Activated naive CD4-positive, alpha-beta T cell treated with anti-CD3 and anti-CD28 coated beads, Interleukin-2, amount 50 U/mL, for 72 hours (primary cell): Measurements from ENCODE around the gene NR1H3. TPM values are rescaled to one million over a fixed set of nuclear protein-coding genes. Genes with fewer than 3 reads are reported as not detected.
"Not testable (repeated sequence)": the region's sequence is repeated elsewhere in the genome, so short reads cannot be mapped to it uniquely, and the experiment has no call there.

Source experiments
- ATAC-seq, 2 donors: fragments of 150-1000 bp; cut with Tn5 transposase; 2 replicates each; pipeline ENCODE4 v1.10.0; 2021; ENCODE audit warnings: mild to moderate bottlenecking in 2 of 2, moderate library complexity in 2 of 2
- DNase-seq, 2 donors: peaks; one replicate each; pipeline ENCODE4 v3.0.0; 2021 to 2022; ENCODE audit warnings: low spot score in 2 of 2
- H3K27ac Mint-ChIP-seq, 2 donors: one replicate each; pipeline ENCODE4 v1.8.0; 2022; ENCODE audit warnings: mild to moderate bottlenecking in 2 of 2, mixed read lengths in 2 of 2
- H3K36me3 Mint-ChIP-seq, 2 donors: one replicate each; pipeline ENCODE4 v1.8.0; 2022; ENCODE audit warnings: mixed read lengths in 2 of 2
- H3K9me3 Mint-ChIP-seq, 2 donors: one replicate each; pipeline ENCODE4 v1.8.0; 2022; ENCODE audit warnings: mixed read lengths in 2 of 2
- total RNA-seq, 2 donors: library from RNA; stranded (reverse); gene quantifications; one replicate each; pipeline ENCODE4 v1.2.3, GENCODE V29; 2022

NR1H3 gene
- total RNA-seq, 2 donors from 2014 or later = 6.9 to 11.1 TPM

DNA sequence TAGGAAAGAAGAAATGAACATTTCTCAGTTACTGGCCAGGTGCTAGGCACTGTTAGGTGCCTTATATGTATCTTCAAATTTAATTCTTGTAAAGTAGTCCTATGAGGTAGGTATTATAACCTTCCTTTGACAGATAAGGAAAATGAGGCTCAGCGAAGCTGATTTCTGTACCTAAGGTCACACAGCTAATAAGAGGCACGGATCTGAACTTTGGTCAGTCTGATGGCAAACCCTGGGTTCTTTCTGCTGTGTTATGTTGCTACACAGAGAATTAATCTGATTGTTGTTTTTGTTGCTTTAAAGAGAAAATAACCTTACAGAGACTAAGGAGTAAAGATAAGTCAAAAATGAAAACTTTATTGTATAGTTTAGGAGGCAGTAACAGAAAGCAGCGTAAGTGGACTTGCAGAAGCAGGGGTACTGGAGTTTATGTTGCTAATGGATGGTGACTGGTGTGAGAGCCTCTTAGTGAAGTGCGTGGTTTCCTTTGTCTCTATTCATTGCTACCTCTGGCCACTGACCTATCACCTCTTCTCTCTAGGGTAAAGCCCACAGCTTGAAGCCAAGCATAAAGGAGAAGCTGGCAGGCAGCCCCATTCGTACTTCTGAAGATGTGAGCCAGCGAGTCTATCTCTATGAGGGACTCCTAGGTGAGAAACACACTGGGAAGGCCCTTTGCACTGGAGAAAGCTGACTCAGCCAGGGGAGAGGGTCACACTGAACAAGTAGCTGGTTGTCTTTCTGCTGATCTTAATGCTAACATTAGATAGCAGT lies 50.4 kb downstream of the NR1H3 start:
- peak overlapping the region in 1 of 2 donors; percentile 62 for H3K27ac Mint-ChIP-seq
- H3K9me3 Mint-ChIP-seq = no peaks in the 10 kb centered on the region
- DNase-seq (no peak), ATAC-seq (no peak)
- H3K36me3 Mint-ChIP-seq = peaks cover 15 to 17% of the 10 kb centered on the region in 2 donors

DNA sequence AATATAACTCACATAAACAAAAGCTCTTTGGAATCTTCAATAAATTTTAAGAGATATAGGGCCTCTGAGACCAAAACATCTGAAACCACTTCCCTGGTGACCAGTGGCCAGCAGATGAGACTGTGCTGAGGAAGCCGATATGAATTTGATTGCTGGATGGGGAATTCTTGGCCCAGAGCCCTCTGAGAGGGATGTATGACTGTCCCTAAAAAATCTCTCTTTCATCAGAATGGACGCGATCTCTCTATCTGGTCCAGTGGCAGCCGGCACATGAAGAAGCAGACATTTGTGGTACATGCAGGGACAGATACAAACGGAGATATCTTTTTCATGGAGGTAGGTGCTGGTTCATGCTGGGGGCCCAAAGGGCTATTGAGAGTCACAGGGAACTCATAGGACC lies 57.2 kb downstream of the NR1H3 start:
- H3K9me3 Mint-ChIP-seq = no peaks in the 10 kb centered on the region
- DNase-seq (no peak), ATAC-seq (no peak)
- peaks cover 0 to 11% of the 10 kb centered on the region in 2 donors for H3K36me3 Mint-ChIP-seq
- H3K27ac Mint-ChIP-seq = no peak overlapping the region

DNA sequence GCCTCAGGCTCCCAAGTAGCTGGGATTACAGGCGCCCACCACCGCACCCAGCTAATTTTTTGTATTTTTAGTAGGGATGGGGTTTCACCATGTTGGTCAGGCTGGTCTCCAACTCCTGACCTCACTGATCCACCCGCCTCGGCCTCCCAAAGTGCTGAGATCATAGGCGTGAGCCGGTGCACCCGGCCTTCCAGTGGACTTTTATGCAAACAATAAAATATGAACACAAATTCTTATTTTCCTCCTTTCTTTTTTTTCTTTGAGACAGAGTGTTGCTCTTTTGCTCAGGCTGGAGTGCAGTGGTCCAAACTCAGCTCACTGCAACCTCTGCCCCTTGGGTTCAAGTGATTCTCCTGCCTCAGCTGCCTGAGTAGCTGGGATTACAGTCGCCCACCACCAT lies 58.7 kb downstream of the NR1H3 start:
- peak overlapping the region in 1 of 2 donors; percentile 79 for H3K27ac Mint-ChIP-seq
- not testable (repeated sequence) for H3K9me3 Mint-ChIP-seq, ATAC-seq, DNase-seq
- H3K36me3 Mint-ChIP-seq = peaks cover 0 to 11% of the 10 kb centered on the region in 2 donors

DNA sequence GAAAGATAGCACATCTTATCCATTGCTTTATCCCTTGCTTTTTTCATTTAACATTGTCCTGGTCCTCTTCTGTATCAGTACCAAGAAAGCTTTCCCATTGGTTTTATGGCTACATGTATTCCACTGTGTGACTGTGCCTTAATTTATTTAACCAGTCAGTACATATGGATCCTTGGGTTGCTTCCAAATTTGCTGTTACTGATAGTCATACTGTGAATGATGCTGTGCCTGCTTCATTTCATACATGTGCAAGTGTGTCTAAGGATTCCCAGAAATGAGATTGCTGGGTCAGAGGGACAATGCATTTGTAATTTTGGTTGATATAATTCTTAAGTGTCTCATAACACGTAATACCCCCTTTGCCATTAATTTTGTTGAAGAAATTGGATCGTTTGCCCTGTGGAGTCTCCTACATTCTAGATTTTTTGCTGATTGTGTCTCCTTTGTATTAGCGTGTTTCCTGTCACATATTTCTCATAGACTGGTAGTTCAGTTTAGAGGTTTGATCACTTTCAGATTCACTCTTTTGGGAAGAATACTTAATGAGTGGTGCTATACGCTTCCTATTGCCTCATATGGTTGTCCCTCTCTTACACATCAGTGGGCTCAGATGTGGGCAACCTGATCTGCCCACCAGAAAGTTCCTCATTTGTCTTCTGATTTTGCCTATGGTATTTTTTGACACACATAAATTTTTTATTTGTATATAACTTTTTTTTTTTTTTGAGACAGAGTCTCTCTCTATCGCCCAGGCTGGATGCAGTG lies 59.5 kb downstream of the NR1H3 start:
- ATAC-seq = peak; percentile 59 to 88
- Mint-ChIP-seq H3K27ac (peak overlapping the region in 1 of 2 donors; percentile 79), H3K36me3 (peaks cover 0 to 11% of the 10 kb centered on the region in 2 donors), H3K9me3 (no peaks in the 10 kb centered on the region)
- DNase-seq = no peak

DNA sequence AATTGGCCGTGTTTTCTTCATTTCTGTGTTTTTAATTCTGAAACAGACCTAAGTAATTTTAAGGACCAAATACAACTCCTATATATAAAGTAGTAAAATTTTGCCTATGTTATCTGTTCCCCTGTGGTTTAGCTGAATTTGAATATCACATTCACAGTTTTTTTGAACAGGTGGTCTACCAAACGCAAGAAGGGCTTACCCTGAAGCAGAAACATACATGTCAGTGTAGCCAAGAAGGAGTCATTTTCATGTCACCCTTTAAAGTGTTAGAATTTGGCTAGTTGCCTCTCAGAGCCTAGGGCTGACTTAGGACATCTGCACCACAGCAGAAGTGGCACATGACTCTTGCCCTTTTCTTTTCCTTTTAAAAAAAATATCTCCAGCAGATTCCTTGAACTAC lies 60.4 kb downstream of the NR1H3 start:
- peaks cover 0 to 11% of the 10 kb centered on the region in 2 donors for H3K36me3 Mint-ChIP-seq
- DNase-seq (no peak), ATAC-seq (no peak)
- no peaks in the 10 kb centered on the region for H3K9me3 Mint-ChIP-seq
- H3K27ac Mint-ChIP-seq = peak overlapping the region in 1 of 2 donors; percentile 33

Other genes starting within 250 kb of the NR1H3 start
- gene ARFGAP2, start 81.1 kb upstream of the NR1H3 start, total RNA-seq = 100 to 1,000 TPM in 1 of 2 donors, 10 to 100 TPM in 1; 84.8 to 125 TPM
- gene PACSIN3, start 71.6 kb upstream of the NR1H3 start, total RNA-seq = 10 to 100 TPM; 10.5 to 17.1 TPM
- gene DDB2, start 43.0 kb upstream of the NR1H3 start, total RNA-seq = 100 to 1,000 TPM; 194 to 486 TPM
- gene ACP2, start 9.2 kb upstream of the NR1H3 start, total RNA-seq = 10 to 100 TPM in 1 of 2 donors, 1 to 10 TPM in 1; 8.0 to 12.7 TPM
- gene MADD, start 12.1 kb downstream of the NR1H3 start, total RNA-seq = 100 to 1,000 TPM in 1 of 2 donors, 10 to 100 TPM in 1; 68.9 to 140 TPM
- gene MYBPC3, start 94.7 kb downstream of the NR1H3 start, total RNA-seq = not detected
- gene SPI1, start 120.6 kb downstream of the NR1H3 start, total RNA-seq = under 1 TPM in 1 of 2 donors, not detected in 1; 0.20 TPM
- gene SLC39A13, start 150.6 kb downstream of the NR1H3 start, total RNA-seq = 10 to 100 TPM; 11.9 to 15.2 TPM
- gene PSMC3, start 168.4 kb downstream of the NR1H3 start, total RNA-seq = 100 to 1,000 TPM; 126 to 134 TPM
- under 1 TPM in 1 of 2 donors, not detected in 1; 0.62 TPM for gene RAPSN, start 191.1 kb downstream of the NR1H3 start, total RNA-seq